ENCODE results near the gene CYGB. TPM values are rescaled to one million over a fixed set of nuclear protein-coding genes. Genes with fewer than 3 reads are reported as not detected.

CYGB gene
- total RNA-seq, 4 donors from 2014 or later = 5.8 to 81.7 (median 11.1) TPM

DNA sequence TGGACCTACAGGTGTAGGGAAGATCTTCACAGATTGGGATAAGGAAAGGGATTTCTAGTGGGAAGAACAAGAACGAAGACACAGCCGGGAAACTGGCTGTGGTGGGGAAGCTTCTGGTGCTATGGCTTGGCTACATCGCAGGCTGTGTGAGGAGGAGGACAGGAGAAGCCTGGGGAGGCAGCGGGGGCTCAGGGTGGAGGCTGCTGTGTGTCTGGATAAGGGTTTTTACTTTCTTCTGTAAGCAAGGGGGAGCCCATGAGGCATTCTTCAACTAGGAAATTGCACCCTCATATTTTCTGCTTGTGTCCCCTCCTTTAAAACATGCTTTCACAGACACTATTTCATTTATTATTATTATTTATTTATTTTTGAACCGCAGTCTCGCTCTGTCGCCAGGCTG, 33.4 kb downstream of the CYGB start:
- Histone ChIP-seq H3K36me3 (no peaks in the 10 kb centered on the region), H3K27me3 (no peaks in the 10 kb centered on the region), H3K4me3 (no peak overlapping the region), H3K9me3 (no peaks in the 10 kb centered on the region), H3K27ac (no peak overlapping the region), H3K4me1 (peaks cover 0 to 25% (median 8%) of the 10 kb centered on the region in 4 donors)
- TF ChIP-seq POLR2A (IDR thresholded peaks at IDR 0.05) = no peak
- TF ChIP-seq, protein P1, sequence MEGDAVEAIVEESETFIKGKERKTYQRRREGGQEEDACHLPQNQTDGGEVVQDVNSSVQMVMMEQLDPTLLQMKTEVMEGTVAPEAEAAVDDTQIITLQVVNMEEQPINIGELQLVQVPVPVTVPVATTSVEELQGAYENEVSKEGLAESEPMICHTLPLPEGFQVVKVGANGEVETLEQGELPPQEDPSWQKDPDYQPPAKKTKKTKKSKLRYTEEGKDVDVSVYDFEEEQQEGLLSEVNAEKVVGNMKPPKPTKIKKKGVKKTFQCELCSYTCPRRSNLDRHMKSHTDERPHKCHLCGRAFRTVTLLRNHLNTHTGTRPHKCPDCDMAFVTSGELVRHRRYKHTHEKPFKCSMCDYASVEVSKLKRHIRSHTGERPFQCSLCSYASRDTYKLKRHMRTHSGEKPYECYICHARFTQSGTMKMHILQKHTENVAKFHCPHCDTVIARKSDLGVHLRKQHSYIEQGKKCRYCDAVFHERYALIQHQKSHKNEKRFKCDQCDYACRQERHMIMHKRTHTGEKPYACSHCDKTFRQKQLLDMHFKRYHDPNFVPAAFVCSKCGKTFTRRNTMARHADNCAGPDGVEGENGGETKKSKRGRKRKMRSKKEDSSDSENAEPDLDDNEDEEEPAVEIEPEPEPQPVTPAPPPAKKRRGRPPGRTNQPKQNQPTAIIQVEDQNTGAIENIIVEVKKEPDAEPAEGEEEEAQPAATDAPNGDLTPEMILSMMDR (IDR thresholded peaks at IDR 0.05) = no peak
- no peak for DNase-seq

DNA sequence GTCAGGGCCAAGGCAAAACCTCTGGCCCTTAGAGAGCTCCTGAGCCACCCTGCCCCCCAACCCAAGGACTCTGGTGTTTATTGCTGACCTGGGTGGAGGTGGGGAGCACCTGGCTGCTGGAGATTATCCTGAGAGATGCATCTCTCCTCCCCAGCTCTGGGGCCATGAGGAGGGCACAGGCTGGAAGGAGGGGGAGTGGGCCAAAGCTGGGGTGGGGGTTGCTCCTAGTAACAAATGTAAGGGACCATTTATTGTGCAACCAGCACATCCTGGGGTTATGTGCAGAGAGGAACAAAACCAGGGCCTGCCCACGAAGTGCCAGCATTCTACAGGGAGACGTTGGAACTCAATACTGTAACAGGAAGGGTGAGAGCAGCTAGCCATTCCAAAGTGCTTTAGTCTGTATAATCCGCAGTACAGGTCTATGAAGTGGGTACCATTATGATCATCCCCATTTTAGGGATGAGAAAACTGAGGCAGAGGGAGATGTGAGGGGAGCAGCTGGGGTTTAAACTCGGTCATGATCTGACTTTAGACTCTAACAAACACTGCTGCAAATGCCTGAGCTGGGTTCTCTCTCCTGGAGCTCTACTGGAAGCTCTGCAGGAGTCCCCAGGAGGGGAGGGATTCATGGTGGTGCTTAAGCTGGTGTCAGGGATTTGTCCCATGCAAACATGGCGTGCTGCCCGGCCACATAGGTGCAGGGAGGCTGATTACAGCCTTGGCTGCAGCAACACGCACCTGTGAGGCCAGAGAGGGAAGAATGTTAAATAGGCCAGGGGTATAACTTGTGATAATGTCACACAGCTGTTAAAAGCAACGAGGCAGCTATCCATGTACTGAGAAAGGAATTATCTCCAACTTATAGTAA, 34.9 kb downstream of the CYGB start:
- Histone ChIP-seq H3K36me3 (no peaks in the 10 kb centered on the region), H3K27me3 (no peaks in the 10 kb centered on the region), H3K4me3 (no peak overlapping the region), H3K4me1 (peaks cover 0 to 39% (median 16%) of the 10 kb centered on the region in 4 donors), H3K27ac (peak overlapping the region in 1 of 4 donors; percentile 97), H3K9me3 (no peaks in the 10 kb centered on the region)
- no peak for DNase-seq
- TF ChIP-seq POLR2A (IDR thresholded peaks at IDR 0.05) = no peak
- TF ChIP-seq, protein P1 (IDR thresholded peaks at IDR 0.05) = no peak

DNA sequence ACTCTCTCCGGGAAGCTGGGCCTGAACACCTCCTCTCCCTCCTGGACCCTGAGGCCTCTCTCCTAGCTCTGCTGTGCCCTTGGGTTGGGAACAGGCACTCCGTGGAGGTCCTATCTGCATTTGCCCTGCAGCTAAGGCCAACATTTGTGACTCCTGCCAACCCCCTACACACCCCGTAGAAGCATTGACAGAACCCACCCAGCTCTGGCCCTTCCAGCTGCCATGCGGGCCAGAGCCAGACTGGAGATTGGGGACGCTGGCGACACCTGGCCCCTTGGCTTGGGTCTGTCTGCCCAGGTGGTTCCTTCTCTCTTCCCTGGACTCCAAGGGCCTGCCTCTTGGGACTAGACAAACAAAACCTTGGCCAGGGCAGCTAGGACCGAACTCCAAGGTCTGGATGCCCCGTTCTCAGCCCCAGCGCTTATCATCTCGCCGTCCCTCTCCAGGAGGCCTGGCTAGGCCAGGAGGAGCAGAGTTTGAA, 35.6 kb downstream of the CYGB start:
- H3K36me3 ChIP-seq = no peaks in the 10 kb centered on the region
- no peak for DNase-seq
- peak overlapping the region in 3 of 4 donors; percentile 85 to 96 (median 87) for H3K4me3 ChIP-seq
- H3K9me3 ChIP-seq = no peaks in the 10 kb centered on the region
- H3K27me3 ChIP-seq = no peaks in the 10 kb centered on the region
- TF ChIP-seq POLR2A (IDR thresholded peaks at IDR 0.05) = no peak
- TF ChIP-seq, protein P1 (IDR thresholded peaks at IDR 0.05) = no peak
- peak overlapping the region; percentile 82 to 97 (median 84) for H3K27ac ChIP-seq
- H3K4me1 ChIP-seq = peaks cover 0 to 40% (median 21%) of the 10 kb centered on the region in 4 donors

DNA sequence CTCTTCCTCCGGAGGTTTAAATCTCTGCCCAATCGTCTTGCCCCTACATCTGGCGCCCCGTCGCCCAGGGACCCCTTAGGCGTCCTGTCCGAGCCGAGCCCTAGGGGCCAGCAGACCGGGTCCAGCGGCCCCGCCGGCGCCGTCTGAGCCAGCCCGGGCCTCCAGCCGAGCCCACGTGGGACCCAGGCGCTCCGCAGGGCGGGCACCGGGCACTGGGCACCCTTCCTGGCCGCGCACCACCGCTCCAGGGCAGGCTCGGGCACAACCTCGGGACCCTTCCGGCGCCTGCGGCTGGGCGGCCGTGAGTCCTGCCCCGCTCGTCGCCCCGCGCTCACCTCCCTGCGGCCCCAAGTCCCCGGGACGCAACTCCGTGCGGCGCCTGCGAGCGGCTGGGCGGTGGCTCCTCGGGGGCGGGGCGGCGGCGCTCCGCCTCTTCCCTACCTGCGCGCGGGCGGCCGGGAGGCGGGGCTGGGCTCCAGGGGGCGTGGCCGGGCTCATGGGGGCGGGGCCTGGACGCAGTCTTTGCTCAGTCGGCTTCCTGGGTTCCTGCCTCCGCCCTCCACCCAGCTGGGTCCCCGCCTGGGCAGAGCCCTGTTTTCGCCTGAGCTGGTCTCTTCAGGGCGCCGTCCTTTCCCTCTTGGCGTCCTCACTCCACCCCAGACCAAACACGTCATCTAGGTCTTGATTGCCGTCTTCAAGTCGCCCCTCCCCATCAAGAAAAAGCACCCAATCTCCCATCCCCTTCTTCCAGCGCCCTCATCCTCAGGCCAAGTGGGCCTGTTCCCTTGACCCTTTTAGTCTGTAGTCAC, 36.3 kb downstream of the CYGB start, which contains the start of gene RHBDF2:
RHBDF2 (minus strand) TSS at position 406 of the 809 bp plus-strand sequence. CDS start 19,899 bp downstream, outside the sequence.
- H3K27ac ChIP-seq = peak within 1 kb of the TSS; percentile 82 to 97 (median 84)
- peak within 1 kb of the TSS; percentile 85 to 96 (median 90) for H3K4me3 ChIP-seq
- H3K27me3 ChIP-seq = no peaks in the 10 kb centered on the region
- H3K36me3 ChIP-seq = no peaks in the 10 kb centered on the region
- DNase-seq = peak; percentile 92 to 98 (median 97)
- H3K4me1 ChIP-seq = peaks cover 0 to 40% (median 19%) of the 10 kb centered on the region in 4 donors
- no peaks in the 10 kb centered on the region for H3K9me3 ChIP-seq
- peak; percentile 60 to 64 for TF ChIP-seq POLR2A (IDR thresholded peaks at IDR 0.05)
- TF ChIP-seq, protein P1 (IDR thresholded peaks at IDR 0.05) = peak in 1 of 6 experiments; percentile 3

DNA sequence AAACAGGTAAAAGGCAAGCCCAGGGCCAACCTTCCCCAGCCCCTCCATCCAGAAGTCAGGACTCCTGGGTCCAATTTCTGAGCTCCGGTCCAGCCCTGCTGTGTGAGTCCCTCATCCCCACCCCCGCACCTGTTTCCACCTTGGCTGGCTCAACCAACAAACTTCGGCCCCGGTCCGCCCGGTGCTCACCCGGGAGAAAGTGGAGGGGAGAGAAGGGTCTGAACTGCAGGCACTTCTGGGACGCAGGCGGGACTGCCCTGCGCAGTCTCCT, 36.8 kb downstream of the CYGB start:
- Histone ChIP-seq H3K4me3 (peak overlapping the region; percentile 85 to 96 (median 90)), H3K9me3 (no peaks in the 10 kb centered on the region), H3K36me3 (no peaks in the 10 kb centered on the region), H3K4me1 (peaks cover 0 to 43% (median 18%) of the 10 kb centered on the region in 4 donors), H3K27ac (peak overlapping the region; percentile 82 to 97 (median 84)), H3K27me3 (no peaks in the 10 kb centered on the region)
- TF ChIP-seq POLR2A (IDR thresholded peaks at IDR 0.05) = no peak
- TF ChIP-seq, protein P1 (IDR thresholded peaks at IDR 0.05) = no peak
- no peak for DNase-seq
